Neural cell (in vitro differentiated cells): Measurements from ENCODE around the gene RIPK1. TPM values are rescaled to one million over a fixed set of nuclear protein-coding genes. Genes with fewer than 3 reads are reported as not detected.

Source experiments
- H2AFZ ChIP-seq: fragments of 200-600, 300-800 bp; sonication (generic), shearing (Covaris generic); 2 replicates; pipeline ENCODE4 v1.6.0; 2014; ENCODE audit warnings: low read depth, mild to moderate bottlenecking, antibody characterized with exemption, low read length, moderate library complexity
- H3F3A ChIP-seq: fragments of 200-600 bp; shearing (Covaris generic); 2 replicates; pipeline ENCODE4 v1.6.1; 2016; ENCODE audit warnings: mild to moderate bottlenecking, moderate library complexity, mixed read lengths, antibody characterized with exemption, low read length; ENCODE audit not compliant: insufficient read depth, poor library complexity, severe bottlenecking
- H3K27ac ChIP-seq: fragments of 200-600, 300-800 bp; sonication (generic), shearing (Covaris generic); 2 replicates; pipeline ENCODE4 v1.5.1; 2014; ENCODE audit warnings: mild to moderate bottlenecking, low read length, moderate library complexity
- H3K27me3 ChIP-seq: fragments of 300-800, 200-600 bp; sonication (generic), shearing (Covaris generic); 2 replicates; pipeline ENCODE4 v1.6.0; 2014; ENCODE audit warnings: mild to moderate bottlenecking, low read depth, low read length, moderate library complexity; ENCODE audit not compliant: insufficient read depth
- H3K36me3 ChIP-seq: fragments of 300-800, 200-600 bp; sonication (generic), shearing (Covaris generic); 2 replicates; pipeline ENCODE4 v1.5.1; 2014; ENCODE audit warnings: mild to moderate bottlenecking, antibody characterized with exemption, low read length, moderate library complexity; ENCODE audit not compliant: insufficient read depth
- H3K4me2 ChIP-seq: fragments of 300-800, 200-600 bp; sonication (generic), shearing (Covaris generic); 2 replicates; pipeline ENCODE4 v1.6.0; 2014; ENCODE audit warnings: mild to moderate bottlenecking, low read length
- H3K4me3 ChIP-seq: fragments of 300-800, 200-600 bp; sonication (generic), shearing (Covaris generic); 2 replicates; pipeline ENCODE4 v1.5.1; 2014; ENCODE audit warnings: mild to moderate bottlenecking, low read length, moderate library complexity
- H3K79me2 ChIP-seq: fragments of 200-600 bp; shearing (Covaris generic); replicated peaks from 2 replicates; pipeline ENCODE4 v1.6.0; 2014; ENCODE audit warnings: mild to moderate bottlenecking, low read length, moderate library complexity; ENCODE audit not compliant: insufficient read depth
- H3K9ac ChIP-seq: fragments of 300-800, 200-600 bp; sonication (generic), shearing (Covaris generic); 2 replicates; pipeline ENCODE4 v1.6.1; 2016; ENCODE audit warnings: mild to moderate bottlenecking, low read length, mixed read lengths
- H3K9me2 ChIP-seq: fragments of 200-600 bp; shearing (Covaris generic); 2 replicates; pipeline ENCODE4 v1.6.1; 2016; ENCODE audit warnings: mild to moderate bottlenecking, low read length, mixed read lengths; ENCODE audit not compliant: insufficient read depth
- H3K9me3 ChIP-seq: fragments of 200-600, 300-800 bp; sonication (generic), shearing (Covaris generic); 2 replicates; pipeline ENCODE4 v1.6.1; 2016; ENCODE audit warnings: mild to moderate bottlenecking, mixed run types, low read length, moderate library complexity, mixed read lengths
- H4K20me1 ChIP-seq: fragments of 200-600 bp; shearing (Covaris generic); 2 replicates; pipeline ENCODE4 v1.6.1; 2016; ENCODE audit warnings: mild to moderate bottlenecking, mixed run types; ENCODE audit not compliant: insufficient read depth
- CTCF ChIP-seq: fragments of 450-650 bp; IDR thresholded peaks from 2 replicates; pipeline ENCODE4 v1.5.1; 2014; ENCODE audit warnings: antibody characterized with exemption, mild to moderate bottlenecking, moderate library complexity; ENCODE audit not compliant: poor library complexity, severe bottlenecking
- EP300 ChIP-seq: fragments of 450-650 bp; conservative IDR thresholded peaks from 2 replicates; pipeline ENCODE4 v1.6.1; 2014; ENCODE audit warnings: antibody characterized with exemption, mild to moderate bottlenecking, moderate library complexity; ENCODE audit not compliant: poor library complexity, severe bottlenecking
- EZH2 ChIP-seq: fragments of 200-600, 300-800 bp; shearing (Covaris generic), sonication (generic); IDR thresholded peaks from 2 replicates; pipeline ENCODE4 v1.6.1; 2014; ENCODE audit warnings: antibody characterized with exemption, low read length, borderline replicate concordance, mild to moderate bottlenecking; ENCODE audit not compliant: insufficient read depth, poor library complexity, severe bottlenecking
- MXI1 ChIP-seq: fragments of 450-650 bp; conservative IDR thresholded peaks from 2 replicates; pipeline ENCODE4 v1.6.1; 2014; ENCODE audit warnings: antibody characterized with exemption, mild to moderate bottlenecking; ENCODE audit not compliant: poor library complexity, severe bottlenecking
- POLR2AphosphoS5 ChIP-seq: IDR thresholded peaks from 2 replicates; pipeline ENCODE4 v1.6.1; 2012
- RAD21 ChIP-seq: fragments of 450-650 bp; conservative IDR thresholded peaks from 2 replicates; pipeline ENCODE4 v1.6.1; 2014; ENCODE audit warnings: antibody characterized with exemption, mild to moderate bottlenecking, moderate library complexity
- REST ChIP-seq: IDR thresholded peaks from 2 replicates; pipeline ENCODE4 v1.6.1; 2012; ENCODE audit warnings: borderline replicate concordance
- SMC3 ChIP-seq: fragments of 450-650 bp; conservative IDR thresholded peaks from 2 replicates; pipeline ENCODE4 v1.6.1; 2014; ENCODE audit warnings: antibody characterized with exemption, mild to moderate bottlenecking, moderate library complexity; ENCODE audit not compliant: poor library complexity
- TAF1 ChIP-seq: IDR thresholded peaks from 2 replicates; pipeline ENCODE4 v1.6.1; 2012; ENCODE audit warnings: low read depth
- polyA plus RNA-seq: library from polyadenylated mRNA; depleted of rRNA; stranded (reverse); fragments of >200 nt; gene quantifications from 2 replicates; pipeline ENCODE4 v1.2.3, GENCODE V29; 2014

Gene RIPK1
- polyA plus RNA-seq, 1 donor from 2014 or later: 8.5 TPM

- Histone ChIP-seq H2AFZ (no peak overlapping the region), H3K36me3 (no peaks in the 10 kb centered on the region), H3K4me3 (no peak overlapping the region), H4K20me1 (no peaks in the 10 kb centered on the region), H3K9me3 (no peaks in the 10 kb centered on the region), H3K9me2 (no peaks in the 10 kb centered on the region), H3K27me3 (no peaks in the 10 kb centered on the region), H3K27ac (no peak overlapping the region), H3K9ac (no peak overlapping the region), H3K4me2 (no peak overlapping the region), H3F3A (no peaks in the 10 kb centered on the region), H3K79me2 (peaks cover 29% of the 10 kb centered on the region)
- TF ChIP-seq POLR2AphosphoS5 (no peak), SMC3 (no peak), REST (no peak), EP300 (no peak), MXI1 (no peak), CTCF (no peak), RAD21 (no peak), TAF1 (no peak), EZH2 (no peak)
Observed at GRCh38 chr6:3120765-3121089, 52.4 kb downstream of the RIPK1 start.

GRCh38 chr6:3122823-3123182 lies 54.5 kb downstream of the RIPK1 start:
- H3F3A ChIP-seq: no peaks in the 10 kb centered on the region
- no peaks in the 10 kb centered on the region for H3K27me3 ChIP-seq
- H3K4me2 ChIP-seq: no peak overlapping the region
- H2AFZ ChIP-seq: no peak overlapping the region
- peak overlapping the region; percentile 38 for H3K27ac ChIP-seq
- no peaks in the 10 kb centered on the region for H4K20me1 ChIP-seq
- no peaks in the 10 kb centered on the region for H3K36me3 ChIP-seq
- H3K9me2 ChIP-seq: no peaks in the 10 kb centered on the region
- H3K4me3 ChIP-seq: no peak overlapping the region
- no peak overlapping the region for H3K9ac ChIP-seq
- H3K79me2 ChIP-seq: peaks cover 29% of the 10 kb centered on the region
- TF ChIP-seq POLR2AphosphoS5 (no peak), MXI1 (no peak), EZH2 (no peak), TAF1 (no peak), REST (no peak), EP300 (no peak)
- H3K9me3 ChIP-seq: no peaks in the 10 kb centered on the region
